Activated T-helper 9 cell treated with anti-CD3 and anti-CD28 coated beads, Interleukin-2, amount 50 U/mL, for 16 hours (primary cell): ENCODE measurements around the gene UPK1B.
"Not testable (repeated sequence)": the region's sequence is repeated elsewhere in the genome, so short reads cannot be mapped to it uniquely, and the experiment has no call there.

ENCODE experiments used
- DNase-seq: peaks from one replicate; pipeline ENCODE4 v3.0.0-alpha.2; 2020; ENCODE audit warnings: low read depth

UPK1B gene

GRCh38 chr3:119225121-119225520 lies 51.7 kb downstream of the UPK1B start:
- DNase-seq, result no peak

GRCh38 chr3:119227070-119227850 lies 53.9 kb downstream of the UPK1B start:
- no peak for DNase-seq

DNA sequence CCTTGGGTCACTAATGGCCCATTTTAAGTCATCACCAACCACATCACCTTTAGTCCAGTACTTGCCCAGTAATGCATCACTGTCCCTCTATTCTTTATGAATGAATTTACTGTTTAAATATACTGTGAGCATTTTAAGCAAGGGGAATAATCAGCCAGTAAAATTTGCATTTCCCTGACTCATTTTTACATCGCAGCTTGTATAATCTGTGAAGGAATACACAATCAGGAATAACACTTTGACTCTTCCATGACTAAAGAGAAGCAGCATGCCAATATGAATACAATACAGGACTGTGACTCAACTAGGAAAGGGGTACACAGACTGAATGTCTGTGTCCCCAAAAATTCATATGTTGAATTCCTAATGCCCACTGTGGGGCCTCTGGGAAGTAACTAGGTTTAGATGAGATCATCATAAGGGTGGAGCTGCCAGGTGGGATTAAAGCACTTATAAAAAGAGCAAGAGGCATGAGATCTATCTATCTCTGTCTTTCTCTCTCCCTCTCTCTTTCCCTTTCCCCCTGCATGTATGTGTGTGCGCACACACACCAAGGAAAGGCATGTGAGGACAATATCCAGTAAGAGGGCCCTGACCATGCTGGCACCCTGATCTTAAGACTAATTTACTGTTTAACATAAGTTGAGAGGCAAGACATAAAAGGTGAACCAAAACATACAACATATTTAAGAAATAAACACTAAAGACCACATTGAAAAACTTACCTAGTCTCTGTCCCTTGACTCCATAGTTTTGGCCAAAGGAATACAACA lies 55.2 kb downstream of the UPK1B start:
- DNase-seq, result no peak

- DNase-seq, result no peak
Measured at GRCh38 chr3:119229190-119229589, 55.8 kb downstream of the UPK1B start.

DNA sequence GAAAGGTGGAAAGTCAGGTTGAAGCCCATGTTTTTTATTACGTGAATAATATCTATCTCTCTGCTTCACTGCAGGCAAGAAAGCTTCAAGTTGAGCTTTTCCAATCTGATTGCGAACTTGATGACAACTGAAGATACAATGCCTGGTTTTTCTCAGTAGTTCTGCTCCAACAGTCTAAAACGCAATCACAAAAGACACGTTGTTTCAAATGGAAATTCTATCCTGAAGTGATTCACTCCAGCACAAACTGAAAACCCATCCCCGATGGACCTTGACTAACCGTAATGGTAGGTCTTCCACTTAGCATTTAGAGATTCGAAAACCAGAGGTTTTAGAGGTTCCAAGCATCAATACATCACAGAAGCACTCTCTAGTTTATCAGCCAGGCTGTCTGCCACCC lies 56.7 kb downstream of the UPK1B start:
- no peak for DNase-seq

DNA sequence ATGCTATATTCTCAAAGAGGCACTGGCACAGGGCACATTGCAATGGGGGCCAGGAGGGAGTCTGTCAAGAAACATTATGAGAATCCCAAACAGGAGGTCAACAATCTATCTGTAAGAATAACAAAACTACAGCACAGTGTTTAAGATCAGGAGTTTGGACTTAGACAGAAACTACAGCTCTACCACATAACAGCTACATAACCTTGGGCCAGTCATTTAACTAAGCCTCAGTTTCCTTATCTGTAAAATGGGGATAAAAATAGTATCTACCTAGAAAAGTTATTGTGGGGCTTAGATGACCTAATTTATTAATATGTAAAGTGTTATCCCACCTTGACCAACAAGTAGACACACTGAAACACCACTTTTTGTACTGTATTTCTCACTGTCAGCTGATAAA lies 57.3 kb downstream of the UPK1B start:
- no peak for DNase-seq

DNA sequence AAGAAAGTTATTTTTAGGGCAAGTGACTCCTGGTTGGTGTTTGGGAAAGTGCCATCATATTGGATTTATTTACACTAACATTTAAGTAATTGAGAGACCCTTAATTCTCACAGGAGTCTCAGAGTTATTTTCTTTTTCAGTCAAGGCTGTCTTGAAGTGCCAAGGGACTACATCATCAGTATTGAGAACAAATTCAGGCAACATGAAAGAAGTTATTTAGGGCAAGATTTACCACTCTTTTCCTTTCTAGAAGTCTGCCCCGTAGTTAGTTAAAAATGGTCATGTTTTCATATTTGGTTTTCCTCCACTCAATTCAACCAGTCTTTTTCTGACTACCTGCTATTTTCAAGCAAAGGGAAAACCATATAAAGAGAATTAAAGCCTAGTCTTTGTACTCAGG lies 61.2 kb downstream of the UPK1B start:
- no peak for DNase-seq

DNA sequence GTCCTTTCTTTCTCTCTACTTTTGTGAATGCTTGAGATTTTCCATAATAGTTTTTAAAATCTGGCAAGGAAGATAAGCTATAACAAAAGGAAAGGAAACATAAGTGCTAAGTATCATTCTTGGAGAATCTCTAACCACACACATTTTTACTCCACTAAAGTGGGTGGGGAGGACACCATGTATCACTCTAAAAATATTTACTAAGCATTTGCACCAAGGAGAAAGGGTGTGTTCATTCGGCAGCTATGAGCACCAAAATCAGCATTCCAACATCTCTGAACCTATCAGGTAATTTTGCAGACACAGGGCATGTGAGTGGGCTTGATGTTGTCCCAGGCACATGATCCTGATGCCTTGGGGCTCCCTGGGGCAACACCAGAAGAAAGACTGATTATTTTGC lies 61.8 kb downstream of the UPK1B start:
- no peak for DNase-seq

DNA sequence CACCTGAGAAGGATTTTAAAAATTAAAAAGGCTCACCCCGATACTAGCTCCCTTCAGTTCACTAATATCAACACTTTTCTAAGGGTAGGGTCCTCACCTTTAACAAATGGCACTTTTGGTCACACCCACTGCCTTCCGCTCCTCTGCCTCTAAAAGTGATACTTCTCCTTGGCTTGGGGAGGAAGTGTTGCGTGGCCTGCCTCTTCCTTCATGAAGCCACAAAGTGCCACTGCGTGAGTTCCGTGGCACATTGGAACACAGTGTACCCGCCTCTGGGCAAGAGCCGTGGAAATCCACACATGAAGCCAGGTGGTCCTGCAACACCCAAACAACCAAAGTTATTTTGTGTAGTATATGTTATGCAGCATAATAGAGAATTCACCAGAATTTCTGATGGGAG lies 63.4 kb downstream of the UPK1B start:
- no peak for DNase-seq

- DNase-seq, result no peak
Measured at GRCh38 chr3:119237299-119237698, 63.9 kb downstream of the UPK1B start.

DNA sequence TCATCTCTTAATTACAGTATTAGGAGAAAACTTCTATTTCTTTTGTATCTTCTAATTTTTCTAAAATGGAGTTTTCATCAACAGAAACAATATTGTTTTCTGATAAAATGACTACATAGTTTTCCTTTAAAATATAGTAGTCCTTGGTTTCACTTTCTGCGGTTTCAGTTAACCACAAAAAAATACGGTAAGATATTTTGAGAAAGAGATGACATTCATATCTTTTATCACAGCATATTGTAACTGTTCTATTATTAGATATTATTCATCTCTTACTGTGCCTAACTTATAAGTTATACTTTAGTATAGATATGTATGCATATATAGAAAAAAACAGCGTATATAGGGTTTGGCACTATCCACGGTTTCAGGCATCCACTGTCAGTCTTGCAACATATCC lies 65.0 kb downstream of the UPK1B start:
- DNase-seq, result no peak

GRCh38 chr3:119239206-119239820 lies 65.9 kb downstream of the UPK1B start:
- DNase-seq, result no peak

- DNase-seq, result no peak
Measured at GRCh38 chr3:119240101-119240590, 66.7 kb downstream of the UPK1B start.

- peak; percentile 54 for DNase-seq
Measured at GRCh38 chr3:119240591-119241434, 67.4 kb downstream of the UPK1B start, which contains the start of gene B4GALT4. Gene B4GALT4 (minus strand): TSS chr3:119240878. CDS start chr3:119230099, 10,779 bp downstream.

GRCh38 chr3:119242387-119243057 lies 69.1 kb downstream of the UPK1B start:
- DNase-seq, result not testable (repeated sequence)

DNA sequence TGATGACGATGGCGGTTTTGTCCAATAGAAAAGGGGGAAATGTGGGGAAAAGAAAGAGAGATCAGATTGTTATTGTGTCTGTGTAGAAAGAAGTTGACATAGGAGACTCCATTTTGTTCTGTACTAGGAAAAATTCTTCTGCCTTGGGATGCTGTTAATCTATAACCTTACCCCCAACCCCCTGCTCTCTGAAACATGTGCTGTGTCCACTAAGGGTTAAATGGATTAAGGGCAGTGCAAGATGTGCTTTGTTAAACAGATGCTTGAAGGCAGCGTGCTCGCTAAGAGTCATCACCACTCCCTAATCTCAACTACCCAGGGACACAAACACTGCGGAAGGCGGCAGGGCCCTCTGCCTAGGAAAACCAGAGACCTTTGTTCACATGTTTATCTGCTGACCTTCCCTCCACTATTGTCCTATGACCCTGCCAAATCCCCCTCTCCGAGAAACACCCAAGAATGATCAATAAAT lies 69.7 kb downstream of the UPK1B start:
- not testable (repeated sequence) for DNase-seq

DNA sequence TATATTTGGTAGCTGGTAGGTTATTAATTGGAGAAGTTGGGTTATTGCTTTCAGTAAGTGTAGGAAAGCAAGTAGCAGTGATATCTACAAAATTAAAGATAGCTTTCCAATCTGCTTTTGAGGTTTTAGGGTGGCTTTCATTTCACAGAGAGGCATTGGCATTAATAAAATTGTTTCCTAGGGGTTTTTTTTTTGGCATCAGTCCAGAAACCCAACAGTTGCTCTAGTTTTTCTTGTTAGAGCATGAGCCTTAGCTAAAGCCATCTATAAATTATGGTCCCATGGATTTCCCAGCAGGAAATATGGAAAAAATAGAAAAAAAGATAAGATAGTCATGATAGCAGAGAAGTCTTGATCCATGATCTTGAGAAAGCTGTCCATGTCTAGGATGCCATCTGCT lies 70.3 kb downstream of the UPK1B start:
- DNase-seq, result no peak

DNA sequence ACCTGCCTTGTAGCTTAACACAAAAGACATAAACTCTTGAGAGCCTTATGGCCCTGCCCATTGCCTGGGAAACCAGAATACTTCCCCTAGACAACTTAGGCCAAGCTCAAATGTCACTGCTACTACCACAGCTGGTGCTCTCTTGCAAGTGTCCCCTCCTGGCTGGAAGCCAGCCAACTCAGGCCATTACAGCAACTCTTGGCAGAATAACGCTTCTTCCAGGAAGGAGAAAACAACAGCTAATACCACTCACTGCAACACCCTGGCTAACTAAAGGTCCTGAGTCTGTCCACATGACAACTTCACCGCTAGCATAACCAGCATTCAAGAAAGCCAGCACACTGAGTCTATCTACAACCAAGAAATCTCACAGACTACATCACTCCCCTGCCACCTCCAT lies 72.4 kb downstream of the UPK1B start:
- DNase-seq, result no peak
